ENCODE results near the gene MLN. TPM values are rescaled to one million over a fixed set of nuclear protein-coding genes. Genes with fewer than 3 reads are reported as not detected.

The MLN gene
- total RNA-seq, 2 experiments from 2014 or later: not detected

DNA sequence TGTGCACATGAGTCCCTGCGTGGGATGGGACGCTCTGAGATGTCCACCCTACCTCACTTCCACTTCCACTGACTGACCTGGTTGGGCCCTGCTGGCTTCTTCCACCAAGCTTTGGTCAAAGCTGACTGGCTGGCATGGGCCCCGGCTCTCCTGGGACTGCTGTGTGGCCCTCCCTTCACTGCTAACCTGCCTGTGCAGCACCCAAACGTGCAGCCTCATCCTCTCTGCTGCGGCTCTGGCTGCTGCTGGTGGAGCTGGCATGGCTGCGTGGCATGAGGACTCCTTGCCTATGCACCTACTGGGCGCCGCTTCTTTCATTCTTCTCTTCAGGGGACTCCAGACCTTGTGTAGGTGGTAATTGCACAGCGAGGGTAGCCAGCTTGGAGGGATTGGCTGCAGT is 38.4 kb downstream of the MLN start:
- DNase-seq (no peak), ATAC-seq (no peak)
- no peak overlapping the region for H3K4me3 Mint-ChIP-seq
- CTCF ChIA-PET: interaction anchor here (0.9 to 10.1 kb wide), 3 partner anchors 21 to 389 kb away, joined by 3 to 192 read pairs (median 3); no protein-coding TSS in a partner anchor
- H3K36me3 Mint-ChIP-seq: no peaks in the 10 kb centered on the region
- H3K27ac Mint-ChIP-seq: no peak overlapping the region
- H3K27me3 Mint-ChIP-seq: peaks cover 10% of the 10 kb centered on the region
- H3K9me3 Mint-ChIP-seq (ENCODE audit: low read depth): no peaks in the 10 kb centered on the region
- H3K4me1 Mint-ChIP-seq: peaks cover 8% of the 10 kb centered on the region

DNA sequence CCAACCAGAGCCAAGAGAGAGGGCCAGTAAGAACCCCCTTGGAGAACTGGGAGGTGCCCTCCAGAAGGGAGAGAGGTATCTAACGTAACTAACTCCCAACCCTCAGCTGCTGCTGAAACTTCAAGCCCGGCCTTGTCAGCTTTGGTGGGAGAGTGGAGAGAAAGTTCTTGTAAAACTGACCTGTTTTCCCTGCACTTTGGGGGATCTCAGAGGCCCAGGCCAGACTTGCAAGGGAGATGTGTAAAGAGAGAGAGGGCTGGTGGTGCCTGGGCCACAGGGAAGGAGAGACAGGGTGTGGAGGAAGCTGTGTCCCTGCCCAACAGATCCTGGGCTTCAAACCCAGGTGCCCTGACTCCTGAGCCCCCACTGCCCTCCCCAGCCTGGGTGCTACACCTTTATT is 39.8 kb downstream of the MLN start:
- Mint-ChIP-seq H3K9me3 (ENCODE audit: low read depth) (no peaks in the 10 kb centered on the region), H3K36me3 (no peaks in the 10 kb centered on the region), H3K27me3 (peaks cover 7% of the 10 kb centered on the region), H3K4me3 (no peak overlapping the region), H3K27ac (no peak overlapping the region), H3K4me1 (peaks cover 8% of the 10 kb centered on the region)
- no peak for DNase-seq
- no peak for ATAC-seq
- CTCF ChIA-PET: interaction anchor here (1.0 to 7.6 kb wide), 6 partner anchors 7 to 264 kb away, joined by 3 to 58 read pairs (median 5); partner anchors contain the start of gene UQCC2

DNA sequence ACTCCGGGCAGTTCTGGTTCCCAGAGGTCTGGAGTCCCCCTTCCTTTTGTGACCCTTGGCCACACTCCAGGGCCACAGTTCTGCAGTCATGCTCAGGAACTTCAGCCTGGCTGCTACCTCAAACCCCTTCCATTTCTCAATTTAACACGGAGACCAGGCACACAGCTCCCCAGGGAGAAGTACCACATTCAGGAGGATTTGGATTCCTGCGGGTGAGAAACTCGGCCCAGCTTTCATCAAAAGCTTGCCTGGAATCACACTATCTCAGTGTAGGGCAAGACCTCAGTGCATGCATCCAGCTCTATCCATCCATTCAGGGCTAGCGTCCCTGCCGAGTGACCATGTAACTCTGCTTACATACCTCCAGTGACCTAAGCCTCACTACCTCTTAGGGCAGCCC is 40.3 kb downstream of the MLN start:
- Mint-ChIP-seq H3K36me3 (no peaks in the 10 kb centered on the region), H3K4me1 (peaks cover 6% of the 10 kb centered on the region), H3K9me3 (ENCODE audit: low read depth) (no peaks in the 10 kb centered on the region), H3K4me3 (no peak overlapping the region), H3K27ac (no peak overlapping the region), H3K27me3 (peaks cover 6% of the 10 kb centered on the region)
- ATAC-seq (no peak), DNase-seq (no peak)
- CTCF ChIA-PET: interaction anchor here (1.0 to 7.6 kb wide), 6 partner anchors 7 to 265 kb away, joined by 3 to 58 read pairs (median 5); partner anchors contain the start of gene UQCC2

DNA sequence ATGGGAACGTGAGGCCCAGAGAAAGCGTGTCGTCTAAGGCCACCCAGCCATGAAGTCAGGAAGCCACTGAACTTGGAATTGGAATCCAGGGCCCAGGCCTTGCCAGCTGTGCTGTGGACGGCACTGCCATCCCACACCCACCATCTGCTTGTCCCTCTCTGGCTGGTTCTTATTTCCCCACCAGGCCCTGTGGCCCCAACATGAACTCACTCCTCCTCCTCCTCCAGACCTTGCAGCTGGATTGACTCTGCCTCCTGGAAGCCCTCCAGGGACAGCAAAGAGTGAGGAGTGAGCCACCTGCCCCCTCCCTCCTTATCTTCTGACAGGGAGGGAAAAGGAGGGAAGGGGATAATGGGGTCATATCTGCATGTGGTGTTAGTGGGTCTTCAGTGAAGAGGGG is 41.1 kb downstream of the MLN start:
- DNase-seq (no peak), ATAC-seq (no peak)
- no peaks in the 10 kb centered on the region for H3K9me3 Mint-ChIP-seq (ENCODE audit: low read depth)
- no peak overlapping the region for H3K4me3 Mint-ChIP-seq
- CTCF ChIA-PET: interaction anchor here (0.9 to 7.6 kb wide), 6 partner anchors 8 to 265 kb away, joined by 4 to 58 read pairs (median 14); partner anchors contain the start of gene UQCC2
- H3K4me1 Mint-ChIP-seq: peaks cover 5% of the 10 kb centered on the region
- peaks cover 7% of the 10 kb centered on the region for H3K27me3 Mint-ChIP-seq
- no peak overlapping the region for H3K27ac Mint-ChIP-seq
- no peaks in the 10 kb centered on the region for H3K36me3 Mint-ChIP-seq

DNA sequence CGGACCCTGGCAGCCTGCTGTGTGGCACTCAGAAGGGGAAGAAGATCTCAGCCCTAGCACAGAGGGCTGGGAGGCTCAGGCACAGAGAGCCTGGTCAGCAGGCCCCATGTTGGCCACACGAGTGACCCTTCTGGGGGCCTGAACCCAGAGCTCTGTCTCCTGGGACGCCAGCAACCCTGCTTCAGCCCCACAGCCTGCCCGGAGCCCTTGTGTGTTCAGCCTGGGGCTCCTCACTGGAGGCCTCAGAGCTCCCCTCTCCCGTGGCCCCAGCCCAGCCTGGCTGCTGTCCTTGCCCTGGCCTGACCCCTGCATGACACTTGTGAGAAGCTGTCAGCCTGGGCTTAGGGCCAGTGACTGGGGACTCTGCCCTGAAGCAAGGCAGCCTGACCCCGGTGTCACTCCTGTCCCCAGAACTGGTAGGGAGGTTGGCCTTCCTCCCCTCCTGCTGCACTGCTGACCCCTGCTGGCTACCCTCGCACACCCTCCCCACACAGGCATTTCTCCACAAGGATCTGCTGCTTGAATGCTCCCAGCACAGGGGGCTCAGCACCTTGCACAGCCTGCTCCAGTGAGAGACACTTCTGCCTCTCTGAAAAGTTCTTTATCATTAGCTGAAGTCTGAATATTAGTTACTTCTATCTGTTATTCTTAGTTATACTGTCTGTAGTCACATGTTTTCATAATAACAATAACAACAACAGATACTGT is 41.7 kb downstream of the MLN start:
- Mint-ChIP-seq H3K9me3 (ENCODE audit: low read depth) (no peaks in the 10 kb centered on the region), H3K27ac (no peak overlapping the region), H3K27me3 (peaks cover 2% of the 10 kb centered on the region), H3K4me3 (no peak overlapping the region), H3K36me3 (no peaks in the 10 kb centered on the region), H3K4me1 (peaks cover 5% of the 10 kb centered on the region)
- CTCF ChIA-PET: interaction anchor here (0.9 to 7.6 kb wide), 8 partner anchors 8 to 266 kb away, joined by 4 to 58 read pairs (median 6); partner anchors contain the start of gene UQCC2
- peak; percentile 71 for ATAC-seq
- DNase-seq: peak; percentile 70

DNA sequence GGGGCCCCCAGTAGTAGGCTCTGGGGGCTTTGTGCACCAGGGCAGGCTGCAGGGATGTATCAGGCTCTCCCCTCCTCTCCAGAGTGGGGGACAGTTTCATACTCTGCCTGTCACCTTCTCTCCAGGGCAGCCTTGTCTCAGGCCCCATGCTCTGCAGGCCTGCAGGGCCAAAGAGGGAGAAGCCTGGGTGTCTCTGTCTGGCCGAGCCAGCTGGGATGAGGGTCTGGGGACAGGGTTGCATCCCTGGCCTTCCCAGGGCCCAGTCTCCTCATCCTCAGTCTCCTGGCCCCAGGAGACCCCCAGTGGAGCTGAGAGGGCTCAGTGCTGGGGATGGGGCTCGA is 42.3 kb downstream of the MLN start:
- Mint-ChIP-seq H3K27me3 (peaks cover 2% of the 10 kb centered on the region), H3K4me1 (peaks cover 5% of the 10 kb centered on the region), H3K27ac (no peak overlapping the region), H3K36me3 (no peaks in the 10 kb centered on the region), H3K9me3 (ENCODE audit: low read depth) (no peaks in the 10 kb centered on the region), H3K4me3 (no peak overlapping the region)
- CTCF ChIA-PET: interaction anchor here (1.0 to 7.6 kb wide), 8 partner anchors 9 to 266 kb away, joined by 3 to 58 read pairs (median 6); partner anchors contain the start of gene UQCC2
- DNase-seq (no peak), ATAC-seq (no peak)

DNA sequence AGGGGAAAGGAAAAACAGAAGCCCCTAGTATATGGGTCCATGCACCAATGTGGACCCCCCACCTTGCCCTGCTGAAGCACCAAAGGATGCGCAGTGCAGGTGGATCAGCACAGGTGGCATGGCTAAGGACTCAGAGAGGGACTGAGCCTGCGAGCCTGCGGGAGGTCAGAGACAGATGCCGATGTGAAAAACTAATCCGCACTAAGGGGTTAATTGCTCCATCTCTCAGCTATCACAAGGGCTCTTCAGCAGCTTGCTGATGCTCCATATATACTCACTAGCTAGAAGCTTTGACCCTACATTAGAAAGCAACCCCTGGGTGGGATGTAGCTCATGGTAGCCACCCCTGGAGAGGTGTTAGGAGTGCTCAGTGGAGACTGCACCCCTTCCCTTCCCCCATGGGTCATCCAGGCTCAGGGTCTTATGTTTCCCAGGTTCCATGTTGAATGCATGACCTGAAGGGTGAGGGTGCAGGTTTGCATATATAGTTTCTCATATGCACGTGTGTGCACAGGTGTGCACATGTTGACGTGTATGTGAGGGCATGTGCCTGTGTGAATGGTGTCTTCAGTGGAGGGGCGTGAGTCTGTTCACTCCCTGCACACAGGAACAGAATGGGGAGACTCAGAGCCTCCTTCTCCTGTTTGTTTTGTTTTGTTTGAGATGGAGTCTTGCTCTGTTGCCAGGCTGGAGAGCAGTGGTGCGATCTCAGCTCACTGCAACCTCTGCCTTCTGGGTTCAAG is 43.7 kb downstream of the MLN start:
- Mint-ChIP-seq H3K36me3 (no peaks in the 10 kb centered on the region), H3K4me1 (peaks cover 5% of the 10 kb centered on the region), H3K27me3 (peaks cover 5% of the 10 kb centered on the region), H3K4me3 (no peak overlapping the region), H3K27ac (no peak overlapping the region), H3K9me3 (ENCODE audit: low read depth) (no peaks in the 10 kb centered on the region)
- CTCF ChIA-PET: interaction anchor here (0.8 to 7.6 kb wide), 8 partner anchors 11 to 393 kb away, joined by 3 to 58 read pairs (median 6); partner anchors contain the start of gene UQCC2
- DNase-seq (no peak), ATAC-seq (no peak)

DNA sequence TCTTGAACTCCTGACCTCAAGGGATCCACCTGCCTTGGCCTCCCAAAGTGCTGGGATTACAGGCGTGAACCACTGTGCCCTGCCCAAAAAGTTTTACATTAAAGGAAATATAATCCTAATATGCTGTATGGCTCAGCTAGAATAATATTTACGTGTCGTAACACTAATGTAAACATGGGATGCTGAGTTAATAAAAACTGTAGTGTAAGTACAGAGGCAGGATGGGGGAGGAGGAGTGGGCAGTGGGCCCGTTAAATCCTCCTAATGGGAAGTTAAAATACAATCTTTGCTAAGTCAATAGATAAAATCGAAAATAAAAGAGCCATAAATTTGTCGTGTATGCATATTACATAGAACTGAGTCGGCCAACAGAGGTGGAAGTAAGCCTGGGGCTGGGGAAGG is 45.0 kb downstream of the MLN start:
- Mint-ChIP-seq H3K4me1 (peaks cover 5% of the 10 kb centered on the region), H3K27ac (no peak overlapping the region), H3K9me3 (ENCODE audit: low read depth) (no peaks in the 10 kb centered on the region), H3K36me3 (no peaks in the 10 kb centered on the region), H3K27me3 (peaks cover 5% of the 10 kb centered on the region), H3K4me3 (no peak overlapping the region)
- CTCF ChIA-PET: interaction anchor here (3.1 to 7.6 kb wide), 3 partner anchors 12 to 15 kb away, joined by 10 to 58 read pairs (median 28); no protein-coding TSS in a partner anchor
- DNase-seq (no peak), ATAC-seq (no peak)

DNA sequence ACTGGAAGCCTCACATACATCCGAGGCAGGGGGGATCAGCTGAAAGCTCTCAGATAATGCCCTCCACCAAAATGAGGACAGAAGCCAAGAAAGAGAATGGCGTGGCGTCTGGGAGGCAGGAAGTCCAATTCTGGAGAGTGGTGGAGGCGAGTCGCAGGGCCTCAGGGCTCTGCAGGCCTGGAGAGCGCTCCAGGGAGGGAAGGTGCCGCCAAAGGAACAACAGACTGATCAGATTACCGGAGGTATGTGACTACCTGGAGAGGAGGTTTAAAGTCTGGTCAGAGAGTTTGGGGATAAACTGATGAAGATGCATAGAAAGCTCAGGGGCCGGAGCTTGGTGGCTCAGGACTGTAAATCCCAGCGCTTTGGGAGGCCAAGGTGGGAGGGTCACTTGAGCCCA is 45.9 kb downstream of the MLN start:
- H3K4me1 Mint-ChIP-seq: peaks cover 5% of the 10 kb centered on the region
- no peak for ATAC-seq
- no peaks in the 10 kb centered on the region for H3K9me3 Mint-ChIP-seq (ENCODE audit: low read depth)
- H3K36me3 Mint-ChIP-seq: no peaks in the 10 kb centered on the region
- peaks cover 5% of the 10 kb centered on the region for H3K27me3 Mint-ChIP-seq
- no peak overlapping the region for H3K27ac Mint-ChIP-seq
- CTCF ChIA-PET: interaction anchor here (1.2 to 7.6 kb wide), 4 partner anchors 13 to 406 kb away, joined by 3 to 58 read pairs (median 7); partner anchors contain the start of gene UQCC2
- no peak overlapping the region for H3K4me3 Mint-ChIP-seq
- no peak for DNase-seq

DNA sequence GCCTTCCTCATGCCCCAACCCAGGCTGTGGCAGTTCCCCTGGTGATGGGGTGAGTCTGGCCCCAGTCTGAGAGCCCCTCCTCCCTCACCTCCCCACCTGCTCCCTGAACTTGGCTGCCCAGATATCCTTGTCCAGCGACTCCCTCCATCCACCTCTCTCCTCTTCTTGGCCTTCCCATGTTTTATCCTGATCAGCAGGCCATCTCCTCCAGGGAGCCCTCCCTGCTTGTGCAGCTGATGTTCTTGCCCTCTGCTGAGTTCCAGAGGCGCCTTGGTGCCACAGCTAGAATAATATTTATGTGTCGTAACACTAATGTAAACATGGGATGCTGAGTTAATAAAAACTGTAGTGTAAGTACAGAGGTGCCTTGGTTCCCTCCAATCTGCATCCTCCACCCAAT is 46.7 kb downstream of the MLN start:
- CTCF ChIA-PET: interaction anchor here (1.2 to 7.6 kb wide), 5 partner anchors 13 to 406 kb away, joined by 3 to 58 read pairs (median 4); partner anchors contain the start of gene UQCC2
- H3K27ac Mint-ChIP-seq: no peak overlapping the region
- no peaks in the 10 kb centered on the region for H3K9me3 Mint-ChIP-seq (ENCODE audit: low read depth)
- no peak overlapping the region for H3K4me3 Mint-ChIP-seq
- ATAC-seq: no peak
- peaks cover 5% of the 10 kb centered on the region for H3K4me1 Mint-ChIP-seq
- no peaks in the 10 kb centered on the region for H3K36me3 Mint-ChIP-seq
- no peak for DNase-seq
- H3K27me3 Mint-ChIP-seq: peaks cover 5% of the 10 kb centered on the region

DNA sequence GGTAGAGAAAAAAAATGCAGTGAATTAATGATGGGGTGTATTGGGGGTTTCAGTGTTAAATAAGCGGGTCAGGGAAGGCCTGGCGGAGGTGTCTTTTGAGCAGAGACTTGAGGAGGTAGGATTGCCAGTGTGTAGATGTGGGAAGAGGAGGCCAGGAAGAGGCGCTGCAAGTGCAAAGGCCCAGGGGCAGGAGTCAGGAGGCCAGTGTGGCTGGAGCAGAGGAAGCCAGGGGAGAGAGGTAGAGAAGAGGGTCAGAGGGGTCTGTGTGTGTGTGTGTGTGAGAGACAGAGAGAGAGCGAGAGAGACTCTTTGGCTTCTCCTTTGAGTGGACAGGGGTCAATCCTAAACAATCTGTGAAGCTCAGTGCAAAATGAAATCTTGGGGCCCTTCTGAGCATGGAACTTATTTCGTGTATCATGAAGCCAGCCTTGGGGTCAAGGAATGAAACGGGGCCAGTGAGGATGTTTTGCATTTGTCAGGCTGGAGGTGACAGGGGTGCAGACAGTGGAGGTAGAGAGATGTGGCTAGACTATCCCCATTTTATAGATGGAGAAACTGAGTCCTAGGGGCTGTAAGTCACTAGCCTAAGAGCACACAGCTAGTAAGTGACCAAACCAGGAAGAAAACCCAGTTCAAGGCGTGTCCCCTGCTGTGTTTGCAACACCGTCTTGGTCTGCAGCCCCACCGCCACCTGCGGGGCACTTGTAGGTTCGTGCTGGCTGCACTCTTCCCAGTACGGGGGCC is 47.4 kb downstream of the MLN start:
- CTCF ChIA-PET: interaction anchor here (1.3 to 7.6 kb wide), 3 partner anchors 12 to 45 kb away, joined by 3 to 58 read pairs (median 10); partner anchors contain the start of gene UQCC2
- Mint-ChIP-seq H3K27me3 (peaks cover 5% of the 10 kb centered on the region), H3K4me3 (no peak overlapping the region), H3K27ac (no peak overlapping the region), H3K4me1 (peaks cover 5% of the 10 kb centered on the region), H3K9me3 (ENCODE audit: low read depth) (no peaks in the 10 kb centered on the region), H3K36me3 (no peaks in the 10 kb centered on the region)
- DNase-seq (no peak), ATAC-seq (no peak)

DNA sequence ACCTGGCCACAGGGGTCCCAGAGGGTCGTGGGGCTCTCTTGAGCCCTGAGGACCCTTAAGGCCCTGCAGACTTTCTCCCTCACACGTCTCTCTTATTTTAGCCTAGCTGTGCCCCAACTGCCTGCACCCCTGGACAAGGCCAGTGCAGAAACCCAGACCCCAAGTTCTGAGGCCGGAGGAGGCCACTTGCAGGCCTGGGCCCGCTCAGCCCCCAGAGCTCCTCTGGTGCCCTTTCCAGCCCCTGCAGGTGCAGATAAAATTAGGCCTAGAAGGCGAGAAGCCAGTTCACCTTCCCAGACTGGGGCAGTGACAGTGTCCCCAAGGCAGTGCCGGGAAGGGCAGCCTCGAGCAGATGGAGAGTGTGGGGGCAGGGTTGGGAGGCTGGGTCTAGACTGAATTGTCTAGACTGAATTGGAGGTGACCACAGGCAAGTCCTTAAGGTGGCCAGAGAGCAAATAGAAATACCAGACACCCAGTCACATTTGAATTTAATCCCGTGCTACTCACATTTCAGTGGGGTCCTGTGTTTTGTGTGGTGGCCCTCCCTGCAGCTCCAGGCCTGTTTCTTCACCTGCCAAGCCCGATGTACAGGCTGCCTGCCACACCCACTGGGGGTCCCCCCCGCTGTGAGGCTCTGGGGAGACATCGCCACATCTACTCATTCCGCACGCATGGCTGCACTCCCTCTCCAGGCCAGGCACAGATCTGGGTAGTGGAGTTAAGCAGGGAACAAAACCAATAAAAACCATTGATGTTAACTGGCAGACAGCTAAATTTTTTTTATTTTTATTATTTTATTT is 48.5 kb downstream of the MLN start:
- Mint-ChIP-seq H3K27ac (no peak overlapping the region), H3K36me3 (no peaks in the 10 kb centered on the region), H3K9me3 (ENCODE audit: low read depth) (no peaks in the 10 kb centered on the region), H3K4me3 (no peak overlapping the region), H3K4me1 (no peaks in the 10 kb centered on the region), H3K27me3 (peaks cover 5% of the 10 kb centered on the region)
- CTCF ChIA-PET: interaction anchor here (1.3 to 3.1 kb wide), 3 partner anchors 11 to 16 kb away, joined by 4 to 10 read pairs (median 6); no protein-coding TSS in a partner anchor
- ATAC-seq (no peak), DNase-seq (no peak)

All from activated CD8-positive, alpha-beta memory T cell treated with anti-CD3 and anti-CD28 coated beads, Interleukin-2, amount 10 ng/mL, durations not matched to agents 7 days and 5 days (primary cell).